GM18526 (cell line): Measurements from ENCODE around the gene GFY.

Source experiments
- POLR2A ChIP-seq: IDR thresholded peaks from 3 replicates; pipeline ENCODE4 v1.6.1; 2011; ENCODE audit not compliant: insufficient read length; ENCODE audit errors: extremely low read depth

The GFY gene

DNA sequence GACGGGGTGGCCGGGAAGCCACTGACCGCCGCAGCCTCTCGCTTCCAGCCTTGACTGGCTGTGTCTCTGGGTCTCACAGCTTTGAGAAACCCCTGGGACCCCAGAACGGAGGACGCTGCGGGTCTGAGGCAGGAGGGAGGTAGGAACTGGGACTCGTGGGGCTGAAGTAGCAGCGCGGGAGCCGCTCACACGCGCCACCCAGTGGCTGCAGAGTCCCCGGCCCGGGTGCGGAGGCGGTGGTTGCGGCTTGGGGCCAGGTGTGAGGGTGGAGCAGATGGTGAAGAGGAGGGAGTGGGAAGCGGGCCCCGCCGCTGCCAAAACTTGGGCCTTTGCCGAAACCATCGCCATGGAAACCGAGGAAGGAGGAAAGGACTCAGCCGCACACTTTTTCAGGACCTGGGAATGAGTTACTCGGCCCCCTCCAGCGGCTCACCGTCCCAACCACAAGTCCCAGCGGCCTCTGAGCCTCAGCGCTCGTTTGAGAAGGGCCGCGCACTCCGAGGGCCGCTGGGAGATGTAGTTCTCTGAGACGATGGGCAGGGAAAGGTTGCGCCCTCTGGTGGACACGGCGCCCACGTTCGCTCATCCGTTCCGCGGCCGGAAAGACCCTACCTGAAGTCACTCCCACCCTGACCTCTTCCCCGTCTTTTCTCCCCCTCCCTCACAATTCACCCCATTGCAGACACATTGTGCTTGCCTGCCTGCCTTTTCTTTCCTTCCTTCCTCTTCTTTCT lies 18.3 kb downstream of the GFY start:
- TF ChIP-seq POLR2A, result no peak

DNA sequence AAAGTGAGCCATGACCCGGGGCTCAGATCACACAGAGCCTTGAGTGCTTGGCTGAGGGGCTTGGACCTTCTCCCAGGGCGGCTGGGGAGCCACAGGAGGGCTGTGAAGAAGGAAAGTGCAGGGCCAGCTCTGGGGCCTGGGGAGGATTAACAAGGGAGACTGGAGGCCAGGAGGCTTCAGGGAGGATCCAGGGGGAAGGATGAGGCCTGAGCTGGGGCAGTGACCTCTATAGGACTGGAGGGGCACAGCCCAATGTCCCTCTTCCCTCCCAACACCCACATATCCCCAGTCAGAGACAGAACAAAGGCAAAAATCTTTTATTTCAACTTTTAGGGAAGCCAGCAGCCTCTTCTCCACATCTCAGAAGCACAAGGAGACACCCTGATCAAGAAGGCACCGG lies 20.8 kb downstream of the GFY start:
- no peak for TF ChIP-seq POLR2A

DNA sequence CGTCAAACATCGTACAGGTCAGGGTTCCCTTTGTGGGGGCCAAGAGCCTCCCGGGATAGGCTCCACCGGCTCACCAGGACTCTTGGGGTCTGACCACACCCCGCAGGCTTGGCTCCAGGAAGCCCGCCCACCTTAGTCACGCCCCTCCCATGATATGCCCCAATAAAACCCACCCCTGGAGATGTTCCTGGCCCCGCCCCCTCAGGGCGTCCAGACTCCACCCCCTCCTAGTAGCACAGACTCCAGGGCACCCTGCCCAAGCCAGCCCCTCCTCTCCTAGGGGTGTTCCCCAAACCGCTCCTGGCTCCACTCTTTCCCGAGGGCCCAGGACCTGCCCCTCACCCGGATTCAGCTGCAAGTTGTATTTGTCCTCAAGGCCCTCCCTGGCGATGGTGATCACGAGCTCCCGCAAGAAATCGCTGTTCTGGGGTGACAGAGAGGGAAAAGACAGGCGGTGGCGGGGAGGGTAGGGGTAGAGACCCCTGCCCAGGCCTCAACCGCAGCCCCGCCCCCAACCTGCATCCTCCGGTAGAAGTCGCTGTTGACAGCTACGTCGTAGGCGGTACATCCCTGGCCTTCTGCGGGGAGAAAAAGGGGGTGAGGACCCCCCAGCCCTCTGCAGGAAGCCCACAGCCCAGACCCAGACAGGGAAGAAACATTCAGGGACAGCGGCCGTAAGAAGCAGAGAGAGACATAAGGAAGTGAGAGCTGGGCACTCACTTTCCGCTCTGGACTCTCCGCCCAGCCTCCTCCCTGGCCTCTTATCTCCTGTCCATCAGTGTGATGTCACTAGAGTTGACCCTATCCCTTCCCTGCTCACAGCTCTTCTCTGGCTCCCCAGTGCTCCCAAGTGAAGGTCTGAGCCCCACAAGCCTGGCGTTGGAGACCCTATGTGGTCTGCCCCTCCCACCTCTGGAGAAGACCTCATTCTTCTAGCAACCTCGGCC lies 22.6 kb downstream of the GFY start:
- TF ChIP-seq POLR2A, result no peak

DNA sequence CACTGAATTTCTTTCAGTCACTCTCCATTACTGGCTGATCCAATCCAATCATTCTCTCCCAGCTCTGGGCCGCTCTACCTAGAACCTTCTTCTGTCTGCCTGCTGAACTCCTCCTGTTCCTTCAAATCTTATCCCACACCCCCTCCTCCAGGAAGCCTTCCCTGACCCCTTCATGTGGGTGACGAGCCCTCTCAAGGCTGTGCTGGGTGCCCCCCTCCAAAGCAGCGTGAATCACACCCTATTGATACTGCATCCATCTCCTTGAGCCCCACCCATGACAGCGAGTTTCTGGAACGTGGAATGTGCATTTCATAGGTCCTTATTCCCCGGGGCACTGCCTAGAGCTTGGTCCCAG lies 23.2 kb downstream of the GFY start:
- TF ChIP-seq POLR2A, result no peak

DNA sequence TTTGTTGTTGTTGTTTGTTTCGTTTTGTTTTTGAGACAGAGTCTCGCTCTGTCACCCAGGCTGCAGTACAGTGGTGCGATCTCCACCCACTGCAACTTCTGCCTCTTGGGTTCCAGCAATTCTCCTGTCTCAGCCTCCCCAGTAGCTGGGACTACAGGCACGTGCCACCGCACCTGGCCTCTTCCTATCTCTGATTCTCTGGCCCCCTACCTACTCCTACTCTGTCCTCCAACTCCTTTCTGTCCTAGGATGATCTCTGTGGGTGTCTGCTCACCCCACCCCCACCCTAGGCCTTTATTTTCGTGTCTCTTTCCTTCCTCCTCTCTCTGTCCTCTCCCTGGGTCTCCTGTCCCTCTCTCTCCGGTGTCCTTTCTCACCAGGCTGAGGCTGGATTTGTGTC lies 25.2 kb downstream of the GFY start:
- TF ChIP-seq POLR2A, result no peak

DNA sequence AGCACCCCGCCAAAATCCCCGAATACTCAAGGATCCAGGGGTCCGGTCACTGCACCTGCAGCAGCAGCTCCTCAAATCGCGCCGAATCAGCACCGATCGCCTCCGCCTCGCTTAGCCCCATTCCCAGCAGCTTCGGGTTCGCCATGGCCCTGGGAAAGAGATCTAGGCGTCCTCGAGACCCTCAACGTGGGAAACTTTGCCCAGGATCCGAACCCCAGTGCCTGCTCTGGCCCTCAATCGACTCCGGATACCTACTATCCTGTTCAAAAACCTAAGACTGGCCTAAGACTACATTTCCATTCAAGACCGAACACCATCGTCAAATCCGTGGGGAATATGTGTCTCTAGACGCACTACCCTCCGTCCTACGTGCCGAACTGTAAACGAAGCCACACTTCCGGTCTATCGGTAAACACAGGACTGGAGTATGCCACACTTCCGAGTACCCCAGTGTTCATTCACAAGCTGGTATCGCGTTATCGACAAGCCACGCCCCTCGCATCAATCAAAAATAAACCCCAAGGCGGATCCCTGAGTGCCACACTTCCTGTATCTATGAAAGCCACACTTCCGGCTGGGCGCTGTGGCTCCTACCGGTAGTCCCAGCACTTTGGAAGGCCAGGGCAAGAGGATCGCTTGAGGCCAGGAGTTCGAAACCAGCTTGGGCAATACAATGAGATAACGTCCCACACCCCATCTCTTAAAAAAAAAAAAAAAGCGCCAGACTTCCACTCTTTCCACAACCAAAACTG lies 26.4 kb downstream of the GFY start, which contains the start of gene PIH1D1:
TSS of gene PIH1D1 (minus strand) at position 385 of the 752 bp plus-strand sequence. CDS start at position 145, 240 bp downstream.
- TF ChIP-seq POLR2A, result peak; percentile 68

DNA sequence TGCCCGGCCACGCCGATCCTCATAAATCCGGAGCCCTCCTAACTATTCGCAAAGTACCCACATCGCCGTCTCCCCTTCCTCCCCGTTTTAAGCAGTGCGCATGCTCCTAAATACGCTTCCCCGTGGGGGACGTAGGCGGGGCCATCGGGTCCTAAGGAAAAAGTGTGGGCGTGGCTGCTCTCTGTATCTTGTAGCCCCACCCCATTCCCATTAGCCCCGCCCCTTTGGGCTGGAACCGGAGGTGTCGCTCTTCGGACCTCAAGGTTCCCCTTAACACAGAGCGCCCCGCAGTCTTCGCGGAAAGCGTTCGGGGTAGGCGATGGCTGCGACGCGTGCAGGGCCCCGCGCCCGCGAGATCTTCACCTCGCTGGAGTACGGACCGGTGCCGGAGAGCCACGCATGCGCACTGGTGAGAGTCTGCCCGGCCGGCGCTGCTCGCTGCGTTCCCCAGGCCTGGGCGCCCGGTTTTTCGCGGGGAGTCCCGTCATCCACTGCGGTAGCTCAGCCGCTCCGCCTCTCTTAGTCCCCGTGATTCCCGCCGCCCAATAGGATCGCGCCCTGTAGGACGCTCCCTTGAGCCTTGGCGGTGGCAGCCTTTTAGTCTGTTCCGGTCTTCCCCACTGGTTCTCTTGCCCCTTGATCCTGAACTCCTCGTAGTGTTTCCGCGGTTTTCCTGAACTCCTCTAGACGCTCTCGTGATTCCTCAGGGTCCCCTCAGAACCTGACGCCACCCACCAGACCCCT lies 28.0 kb downstream of the GFY start, which contains the start of gene ALDH16A1:
TSS of gene ALDH16A1 (plus strand) at position 213 of the 744 bp plus-strand sequence. CDS start at position 320, 107 bp downstream.
- TF ChIP-seq POLR2A, result peak; percentile 96

DNA sequence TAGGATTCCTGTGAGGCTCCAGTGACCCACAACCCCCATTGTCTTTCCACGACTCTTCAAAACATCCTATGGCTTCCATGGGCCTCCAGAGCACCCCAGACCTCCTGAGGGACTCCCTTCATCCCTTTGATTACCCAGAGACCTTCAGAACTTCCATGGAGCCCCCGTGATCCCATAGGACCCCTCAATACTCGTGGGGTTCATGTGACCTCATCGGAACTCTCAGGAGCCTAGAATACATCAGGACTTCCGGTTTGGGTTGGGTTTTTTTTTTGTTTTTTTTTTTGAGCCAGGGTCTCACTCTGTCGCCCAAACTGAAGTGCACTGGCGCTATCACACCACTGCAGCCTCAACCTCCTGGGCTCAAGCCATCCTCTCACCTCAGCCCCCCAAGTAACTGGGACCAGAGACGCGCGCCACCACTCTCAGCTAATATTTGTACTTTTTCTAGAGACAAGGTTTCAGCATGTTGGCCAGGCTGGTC lies 28.6 kb downstream of the GFY start:
- no peak for TF ChIP-seq POLR2A

DNA sequence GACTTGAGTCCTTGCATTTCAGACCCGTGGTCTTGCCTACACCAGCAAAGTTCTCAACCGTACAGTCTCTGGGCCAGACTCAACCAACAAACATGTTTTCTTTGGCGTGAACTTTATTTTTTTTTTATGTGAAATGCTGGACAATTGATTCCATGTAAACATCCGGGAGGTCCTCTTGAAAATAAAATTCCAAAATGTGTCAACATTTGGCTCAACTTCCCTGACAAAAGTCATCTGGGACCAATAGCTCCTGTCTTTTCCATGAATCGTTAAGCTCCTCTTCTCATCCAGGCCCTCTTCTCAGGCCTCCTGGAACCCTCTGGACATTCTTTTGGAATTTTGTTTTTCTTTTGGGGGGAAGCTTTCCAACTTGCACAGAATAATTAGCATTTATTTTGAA lies 30.6 kb downstream of the GFY start:
- no peak for TF ChIP-seq POLR2A

DNA sequence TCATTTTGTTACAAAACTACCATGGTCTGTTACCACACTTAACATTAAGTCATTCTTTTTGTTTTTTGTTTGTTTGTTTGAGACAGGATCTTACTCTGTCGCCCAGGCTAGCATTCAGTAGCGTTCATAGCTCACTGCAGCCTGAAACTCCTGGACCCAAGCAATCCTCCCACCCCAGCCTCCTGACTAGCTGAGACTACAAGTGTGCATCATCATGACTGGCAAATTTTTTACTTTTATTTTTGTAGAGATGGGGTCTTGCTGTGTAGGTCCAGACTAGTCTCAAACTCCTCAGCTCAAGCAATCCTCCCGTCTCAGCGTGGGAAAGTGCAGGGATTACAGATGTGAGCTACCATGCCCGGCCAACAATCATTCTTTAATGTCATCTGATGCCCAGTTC lies 31.1 kb downstream of the GFY start:
- TF ChIP-seq POLR2A, result no peak

DNA sequence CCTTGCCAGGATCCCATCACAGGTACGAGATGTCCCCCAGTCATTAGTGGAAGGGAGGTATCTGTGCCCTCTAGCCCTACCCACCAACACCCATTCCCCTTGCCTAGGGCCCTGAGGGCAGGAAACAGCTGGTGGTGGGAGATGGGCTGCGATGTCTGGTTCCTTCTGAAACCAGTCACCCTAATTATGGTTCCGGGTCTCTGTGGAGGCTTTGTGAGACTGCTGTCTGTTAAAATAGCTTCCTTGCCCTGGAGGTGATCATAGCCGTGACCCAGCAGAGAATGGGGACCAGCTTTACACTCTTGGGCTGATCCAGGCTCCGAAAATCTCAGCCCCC lies 33.3 kb downstream of the GFY start:
- TF ChIP-seq POLR2A, result no peak

DNA sequence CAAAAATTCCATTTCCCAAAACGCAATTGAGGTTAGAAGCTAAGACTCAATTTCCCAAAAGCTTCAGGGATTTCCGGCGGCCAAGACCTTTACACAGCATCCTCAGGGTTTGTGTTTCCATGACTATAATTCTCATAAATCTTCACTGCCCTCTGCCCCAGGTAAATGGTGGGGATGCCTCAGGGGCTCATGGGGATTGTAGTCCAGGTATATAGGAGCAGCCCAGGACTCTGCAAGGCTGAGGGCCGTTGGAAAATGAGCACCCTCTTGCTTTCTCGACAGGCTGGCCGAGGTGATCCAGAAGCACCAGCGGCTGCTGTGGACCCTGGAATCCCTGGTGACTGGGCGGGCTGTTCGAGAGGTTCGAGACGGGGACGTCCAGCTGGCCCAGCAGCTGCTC lies 34.2 kb downstream of the GFY start:
- no peak for TF ChIP-seq POLR2A

DNA sequence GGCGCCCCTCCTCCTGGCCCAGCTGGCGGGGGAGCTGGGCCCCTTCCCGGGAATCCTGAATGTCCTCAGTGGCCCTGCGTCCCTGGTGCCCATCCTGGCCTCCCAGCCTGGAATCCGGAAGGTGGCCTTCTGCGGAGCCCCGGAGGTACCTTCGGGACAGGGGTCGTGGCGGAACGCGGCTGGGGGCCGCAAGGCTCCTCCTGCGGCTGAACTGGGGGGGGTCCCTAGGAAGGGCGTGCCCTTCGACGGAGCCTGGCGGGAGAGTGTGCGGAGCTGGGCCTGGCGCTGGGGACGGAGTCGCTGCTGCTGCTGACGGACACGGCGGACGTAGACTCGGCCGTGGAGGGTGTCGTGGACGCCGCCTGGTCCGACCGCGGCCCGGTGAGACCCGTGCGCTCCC lies 36.5 kb downstream of the GFY start:
- no peak for TF ChIP-seq POLR2A

DNA sequence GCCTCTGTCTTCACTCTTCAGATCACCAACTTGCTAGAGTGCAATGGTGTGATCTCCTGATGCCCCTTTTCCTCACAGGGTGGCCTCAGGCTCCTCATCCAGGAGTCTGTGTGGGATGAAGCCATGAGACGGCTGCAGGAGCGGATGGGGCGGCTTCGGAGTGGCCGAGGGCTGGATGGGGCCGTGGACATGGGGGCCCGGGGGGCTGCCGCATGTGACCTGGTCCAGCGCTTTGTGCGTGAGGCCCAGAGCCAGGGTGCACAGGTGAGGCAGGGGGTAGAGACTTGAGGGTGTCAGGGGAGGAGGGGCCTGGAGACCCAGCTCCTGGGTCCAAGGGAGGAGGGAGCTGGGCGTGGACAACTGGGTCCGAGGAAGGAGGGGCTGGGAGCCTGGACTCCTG lies 37.3 kb downstream of the GFY start:
- no peak for TF ChIP-seq POLR2A
